OCI-LY1 (cell line): ENCODE results near the gene SLC12A7.

Experiments
- H2AFZ ChIP-seq: fragments of 200-600 bp; sonication (generic), shearing (Covaris generic); 2 replicates; pipeline ENCODE4 v1.6.0; 2014; ENCODE audit warnings: antibody characterized with exemption, mild to moderate bottlenecking, low read length
- H3F3A ChIP-seq: fragments of 200-600 bp; sonication (generic), shearing (Covaris generic); 2 replicates; pipeline ENCODE4 v1.6.0; 2014; ENCODE audit warnings: mild to moderate bottlenecking, antibody characterized with exemption, low read length, moderate library complexity; ENCODE audit not compliant: insufficient read depth
- H3K27ac ChIP-seq: fragments of 200-600 bp; sonication (generic); 2 replicates; pipeline ENCODE4 v1.5.1; 2014; ENCODE audit warnings: low read length, mixed run types, mild to moderate bottlenecking, low read depth; ENCODE audit not compliant: poor library complexity, severe bottlenecking
- H3K27me3 ChIP-seq: fragments of 200-600 bp; sonication (generic); 2 replicates; pipeline ENCODE4 v1.6.0; 2014; ENCODE audit warnings: antibody characterized with exemption, mild to moderate bottlenecking, low read length, moderate library complexity; ENCODE audit not compliant: insufficient read depth
- H3K36me3 ChIP-seq: fragments of 200-600 bp; sonication (generic); 2 replicates; pipeline ENCODE4 v1.6.1; 2014; ENCODE audit warnings: mild to moderate bottlenecking, antibody characterized with exemption, low read length, moderate library complexity, mixed read lengths; ENCODE audit not compliant: insufficient read depth
- H3K4me1 ChIP-seq: fragments of 200-600 bp; sonication (generic); 2 replicates; pipeline ENCODE4 v1.5.1; 2014; ENCODE audit warnings: mild to moderate bottlenecking, low read length, moderate library complexity; ENCODE audit not compliant: insufficient read depth, severe bottlenecking
- H3K4me2 ChIP-seq: fragments of 200-600 bp; sonication (generic), shearing (Covaris generic); 2 replicates; pipeline ENCODE4 v1.6.1; 2014; ENCODE audit warnings: low read length
- H3K4me3 ChIP-seq: fragments of 200-600 bp; sonication (generic); 2 replicates; pipeline ENCODE4 v1.5.1; 2014; ENCODE audit warnings: low read length, low read depth, mild to moderate bottlenecking, mixed read lengths; ENCODE audit not compliant: poor library complexity, severe bottlenecking
- H3K79me2 ChIP-seq: fragments of 200-600 bp; shearing (Covaris generic); 2 replicates; pipeline ENCODE4 v1.6.1; 2016; ENCODE audit warnings: mixed run types, low read length, mixed read lengths; ENCODE audit not compliant: insufficient read depth
- H3K9ac ChIP-seq: fragments of 200-600 bp; sonication (generic), shearing (Covaris generic); 2 replicates; pipeline ENCODE4 v1.6.1; 2014; ENCODE audit warnings: mild to moderate bottlenecking, low read length, mixed read lengths
- H3K9me2 ChIP-seq: fragments of 200-600 bp; sonication (generic), shearing (Covaris generic); 2 replicates; pipeline ENCODE4 v1.6.1; 2014; ENCODE audit warnings: low read depth, mild to moderate bottlenecking, low read length, mixed read lengths
- H3K9me3 ChIP-seq: fragments of 200-600 bp; shearing (Covaris generic); 2 replicates; pipeline ENCODE4 v1.6.1; 2014; ENCODE audit warnings: low read length, mixed read lengths
- H4K20me1 ChIP-seq: fragments of 200-600 bp; sonication (generic), shearing (Covaris generic); 2 replicates; pipeline ENCODE4 v1.6.0; 2016; ENCODE audit warnings: mild to moderate bottlenecking, low read length; ENCODE audit not compliant: insufficient read depth
- CTCF ChIP-seq: fragments of 200-600 bp; sonication (generic), shearing (Covaris generic); IDR thresholded peaks from 2 replicates; pipeline ENCODE4 v1.5.1; 2017; ENCODE audit warnings: mild to moderate bottlenecking, antibody characterized with exemption, low read length, moderate library complexity, mixed read lengths
- EZH2 ChIP-seq: fragments of 200-600 bp; sonication (generic), shearing (Covaris generic); IDR thresholded peaks from 2 replicates; pipeline ENCODE4 v1.8.0; 2017; ENCODE audit warnings: borderline replicate concordance, mixed run types, mild to moderate bottlenecking, antibody characterized with exemption, low read length, moderate library complexity, mixed read lengths

SLC12A7 gene

GRCh38 chr5:1076406-1076805 lies 35.5 kb downstream of the SLC12A7 start:
- Histone ChIP-seq H3K4me3 (no peak overlapping the region), H3F3A (no peaks in the 10 kb centered on the region), H3K36me3 (no peaks in the 10 kb centered on the region), H3K4me1 (no peaks in the 10 kb centered on the region), H3K27me3 (no peaks in the 10 kb centered on the region; the same call in 1 of the 2 replicates), H3K27ac (no peak overlapping the region), H3K9ac (no peak overlapping the region), H3K4me2 (no peak overlapping the region), H3K9me2 (no peaks in the 10 kb centered on the region), H3K79me2 (no peaks in the 10 kb centered on the region), H2AFZ (no peak overlapping the region), H4K20me1 (no peaks in the 10 kb centered on the region), H3K9me3 (no peaks in the 10 kb centered on the region)
- no peak for TF ChIP-seq EZH2
- TF ChIP-seq CTCF, result no peak

DNA sequence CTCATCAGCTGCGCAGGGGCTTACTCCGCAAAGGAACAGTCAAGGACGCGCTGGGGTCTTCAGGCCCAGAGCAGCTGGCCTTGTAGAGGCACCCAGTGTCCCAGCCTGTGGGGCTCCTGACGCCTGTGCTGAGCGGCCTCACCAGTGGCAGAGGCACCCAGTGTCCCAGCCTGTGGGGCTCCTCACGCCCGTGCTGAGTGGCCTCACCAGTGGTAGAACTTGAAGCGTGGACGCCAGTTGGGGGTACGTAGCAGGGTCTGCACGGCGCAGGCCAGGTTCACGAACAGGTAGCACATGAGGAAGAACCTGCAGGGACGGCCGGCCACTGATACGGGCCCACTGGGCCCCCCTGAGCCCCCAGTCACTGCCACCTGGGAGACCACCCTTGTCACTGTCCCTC lies 35.9 kb downstream of the SLC12A7 start:
- H3K36me3 ChIP-seq, result no peaks in the 10 kb centered on the region
- H2AFZ ChIP-seq, result no peak overlapping the region
- H3K27ac ChIP-seq, result no peak overlapping the region
- H3F3A ChIP-seq, result no peaks in the 10 kb centered on the region
- H3K4me2 ChIP-seq, result no peak overlapping the region
- H3K9me3 ChIP-seq, result no peaks in the 10 kb centered on the region
- H3K4me1 ChIP-seq, result no peaks in the 10 kb centered on the region
- no peaks in the 10 kb centered on the region; the same call in 1 of the 2 replicates for H3K27me3 ChIP-seq
- H3K9me2 ChIP-seq, result no peaks in the 10 kb centered on the region
- TF ChIP-seq EZH2 (no peak), CTCF (no peak)
- H3K79me2 ChIP-seq, result no peaks in the 10 kb centered on the region
- H3K9ac ChIP-seq, result no peak overlapping the region
- H3K4me3 ChIP-seq, result no peak overlapping the region
- no peaks in the 10 kb centered on the region for H4K20me1 ChIP-seq

DNA sequence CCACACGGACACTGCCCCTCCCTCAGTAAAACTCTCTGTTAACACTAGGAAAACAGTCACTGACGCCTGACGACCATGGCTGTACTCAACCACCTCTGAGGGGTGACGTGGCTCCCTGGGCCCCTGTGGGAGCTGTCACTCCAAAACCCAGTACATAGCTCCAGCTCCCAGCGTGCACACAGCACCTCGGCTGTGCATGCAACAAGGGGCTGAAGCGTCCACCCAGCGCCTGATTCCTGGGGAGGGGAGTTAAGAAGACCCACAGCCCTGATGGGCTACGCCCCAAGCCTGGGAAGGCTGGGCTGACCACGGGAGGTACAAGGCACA lies 36.3 kb downstream of the SLC12A7 start:
- H3K79me2 ChIP-seq, result no peaks in the 10 kb centered on the region
- H2AFZ ChIP-seq, result no peak overlapping the region
- H4K20me1 ChIP-seq, result no peaks in the 10 kb centered on the region
- no peaks in the 10 kb centered on the region for H3K36me3 ChIP-seq
- no peak overlapping the region for H3K27ac ChIP-seq
- H3K9me2 ChIP-seq, result no peaks in the 10 kb centered on the region
- no peaks in the 10 kb centered on the region for H3K4me1 ChIP-seq
- no peaks in the 10 kb centered on the region for H3F3A ChIP-seq
- no peaks in the 10 kb centered on the region; the same call in 1 of the 2 replicates for H3K27me3 ChIP-seq
- H3K4me3 ChIP-seq, result no peak overlapping the region
- TF ChIP-seq EZH2, result no peak
- TF ChIP-seq CTCF, result no peak
- no peak overlapping the region for H3K9ac ChIP-seq
- no peaks in the 10 kb centered on the region for H3K9me3 ChIP-seq
- H3K4me2 ChIP-seq, result no peak overlapping the region
